Cortex of kidney (tissue), 1 donor: ENCODE measurements around the gene MCC.

Experiments
- DNase-seq: peaks from one replicate; lab custom pipeline; 2025; lab: John Stamatoyannopoulos, UW

MCC gene

DNA sequence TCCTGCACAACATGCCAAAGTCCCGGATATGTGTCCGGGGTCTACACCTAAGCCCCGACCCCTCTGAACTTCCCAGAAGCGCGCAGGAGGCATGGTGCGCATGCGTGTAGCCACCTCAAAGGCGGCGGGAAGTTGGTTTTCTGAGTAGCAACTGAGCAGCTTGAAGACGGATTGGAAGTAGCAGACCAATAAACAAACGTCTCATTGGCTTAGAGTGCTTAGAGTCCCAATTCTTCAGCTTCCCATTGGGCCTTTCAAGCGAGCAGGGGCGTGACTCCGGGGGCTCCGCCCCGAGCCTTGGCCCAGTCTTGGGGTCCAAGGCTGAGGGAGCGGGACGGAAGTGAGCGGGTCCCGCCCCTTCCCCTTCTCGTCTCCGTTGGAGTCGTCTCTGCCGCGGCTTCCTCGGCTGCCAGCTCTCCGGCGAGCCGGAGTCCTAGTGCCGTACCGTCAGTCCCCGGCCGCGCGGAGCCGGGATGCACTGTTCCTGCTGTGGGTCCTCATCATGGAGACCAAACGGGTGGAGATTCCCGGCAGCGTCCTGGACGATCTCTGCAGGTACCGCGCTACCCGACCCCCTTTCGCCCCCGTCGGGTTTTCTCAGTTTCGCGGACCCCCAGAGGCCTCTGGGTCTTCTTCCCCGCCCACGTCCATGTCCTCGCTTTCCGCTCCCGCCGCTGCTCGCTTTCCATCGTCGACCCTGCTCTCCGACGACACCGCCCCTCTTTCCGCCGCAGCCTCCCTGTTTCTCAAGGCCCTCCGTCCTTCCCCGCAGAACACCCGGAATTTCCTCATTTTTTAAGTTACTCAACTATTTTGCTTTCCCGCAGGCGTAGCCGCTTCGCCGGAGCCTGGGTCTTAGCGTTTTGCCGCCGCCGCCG lies 511.6 kb downstream of the MCC start, which contains the start of gene DCP2:
Gene DCP2, plus strand, starts transcription at position 367 of the 878 bp plus-strand sequence. Its CDS starts 136 bp downstream, at position 503.
- DNase-seq, result peak; percentile 35

DNA sequence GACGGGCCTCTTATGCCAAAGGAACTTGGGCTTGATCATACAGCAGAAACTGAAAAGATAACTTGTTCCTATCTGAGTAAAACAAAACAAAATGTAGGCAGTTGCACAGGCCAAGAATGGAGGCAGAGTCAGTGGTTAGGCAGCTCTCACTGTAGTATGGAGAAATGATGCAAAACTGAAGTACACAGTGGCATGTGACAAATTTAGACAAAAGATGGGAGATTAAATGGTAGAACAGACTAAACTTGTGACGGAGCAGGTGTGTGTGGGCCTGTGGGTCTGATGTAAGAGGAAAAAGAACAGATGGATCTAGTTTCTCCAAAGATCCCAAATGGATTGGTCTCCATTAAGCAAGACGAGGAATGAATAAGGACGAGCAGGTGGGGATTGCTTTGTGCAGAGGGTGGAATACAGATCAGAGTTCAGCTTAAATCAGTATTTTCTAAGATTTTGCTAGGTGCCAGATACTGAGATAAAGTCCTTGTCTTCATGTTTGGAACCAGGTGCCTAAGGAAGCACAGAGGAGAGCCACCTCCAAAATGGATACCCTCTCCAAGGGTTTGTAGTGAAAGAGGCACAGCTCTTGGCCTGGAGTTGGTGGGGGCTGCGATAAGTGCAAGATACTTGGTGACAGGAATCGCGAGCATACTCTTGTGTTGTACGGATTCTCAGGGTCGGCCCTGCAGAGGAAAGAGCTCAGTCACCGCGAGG lies 512.4 kb downstream of the MCC start:
- DNase-seq, result no peak

- DNase-seq, result no peak
Measured at GRCh38 chr5:112974901-112975300, 513.4 kb downstream of the MCC start.

- no peak for DNase-seq
Measured at GRCh38 chr5:112973904-112974303, 514.3 kb downstream of the MCC start.

- DNase-seq, result no peak
Measured at GRCh38 chr5:112973036-112973435, 515.2 kb downstream of the MCC start.
